Erythroblast (primary cell): ENCODE data around the gene SPTA1.

Experiments
- GATA1 ChIP-seq: IDR thresholded peaks from 2 replicates; pipeline ENCODE4 v1.6.1; 2011; ENCODE audit warnings: low read depth, mild to moderate bottlenecking, control low read depth, low read length, moderate library complexity
- POLR2A ChIP-seq: IDR thresholded peaks from 2 replicates; pipeline ENCODE4 v1.6.1; 2011; ENCODE audit warnings: mild to moderate bottlenecking, low read length

GRCh38 chr1:158731707-158732106, 45.2 kb upstream of the SPTA1 start:
- TF ChIP-seq POLR2A (no peak), GATA1 (no peak)
